Neural cell (in vitro differentiated cells): ENCODE measurements around the gene DNAJB2. TPM values are rescaled to one million over a fixed set of nuclear protein-coding genes. Genes with fewer than 3 reads are reported as not detected.

Experiments
- H2AFZ ChIP-seq: fragments of 200-600, 300-800 bp; sonication (generic), shearing (Covaris generic); 2 replicates; pipeline ENCODE4 v1.6.0; 2014; ENCODE audit warnings: low read depth, mild to moderate bottlenecking, antibody characterized with exemption, low read length, moderate library complexity
- H3F3A ChIP-seq: fragments of 200-600 bp; shearing (Covaris generic); 2 replicates; pipeline ENCODE4 v1.6.1; 2016; ENCODE audit warnings: mild to moderate bottlenecking, moderate library complexity, mixed read lengths, antibody characterized with exemption, low read length; ENCODE audit not compliant: insufficient read depth, poor library complexity, severe bottlenecking
- H3K27ac ChIP-seq: fragments of 200-600, 300-800 bp; sonication (generic), shearing (Covaris generic); 2 replicates; pipeline ENCODE4 v1.5.1; 2014; ENCODE audit warnings: mild to moderate bottlenecking, low read length, moderate library complexity
- H3K27me3 ChIP-seq: fragments of 300-800, 200-600 bp; sonication (generic), shearing (Covaris generic); 2 replicates; pipeline ENCODE4 v1.6.0; 2014; ENCODE audit warnings: mild to moderate bottlenecking, low read depth, low read length, moderate library complexity; ENCODE audit not compliant: insufficient read depth
- H3K36me3 ChIP-seq: fragments of 300-800, 200-600 bp; sonication (generic), shearing (Covaris generic); 2 replicates; pipeline ENCODE4 v1.5.1; 2014; ENCODE audit warnings: mild to moderate bottlenecking, antibody characterized with exemption, low read length, moderate library complexity; ENCODE audit not compliant: insufficient read depth
- H3K4me2 ChIP-seq: fragments of 300-800, 200-600 bp; sonication (generic), shearing (Covaris generic); 2 replicates; pipeline ENCODE4 v1.6.0; 2014; ENCODE audit warnings: mild to moderate bottlenecking, low read length
- H3K4me3 ChIP-seq: fragments of 300-800, 200-600 bp; sonication (generic), shearing (Covaris generic); 2 replicates; pipeline ENCODE4 v1.5.1; 2014; ENCODE audit warnings: mild to moderate bottlenecking, low read length, moderate library complexity
- H3K79me2 ChIP-seq: fragments of 200-600 bp; shearing (Covaris generic); replicated peaks from 2 replicates; pipeline ENCODE4 v1.6.0; 2014; ENCODE audit warnings: mild to moderate bottlenecking, low read length, moderate library complexity; ENCODE audit not compliant: insufficient read depth
- H3K9ac ChIP-seq: fragments of 300-800, 200-600 bp; sonication (generic), shearing (Covaris generic); 2 replicates; pipeline ENCODE4 v1.6.1; 2016; ENCODE audit warnings: mild to moderate bottlenecking, low read length, mixed read lengths
- H3K9me2 ChIP-seq: fragments of 200-600 bp; shearing (Covaris generic); 2 replicates; pipeline ENCODE4 v1.6.1; 2016; ENCODE audit warnings: mild to moderate bottlenecking, low read length, mixed read lengths; ENCODE audit not compliant: insufficient read depth
- H3K9me3 ChIP-seq: fragments of 200-600, 300-800 bp; sonication (generic), shearing (Covaris generic); 2 replicates; pipeline ENCODE4 v1.6.1; 2016; ENCODE audit warnings: mild to moderate bottlenecking, mixed run types, low read length, moderate library complexity, mixed read lengths
- H4K20me1 ChIP-seq: fragments of 200-600 bp; shearing (Covaris generic); 2 replicates; pipeline ENCODE4 v1.6.1; 2016; ENCODE audit warnings: mild to moderate bottlenecking, mixed run types; ENCODE audit not compliant: insufficient read depth
- EP300 ChIP-seq: fragments of 450-650 bp; conservative IDR thresholded peaks from 2 replicates; pipeline ENCODE4 v1.6.1; 2014; ENCODE audit warnings: antibody characterized with exemption, mild to moderate bottlenecking, moderate library complexity; ENCODE audit not compliant: poor library complexity, severe bottlenecking
- EZH2 ChIP-seq: fragments of 200-600, 300-800 bp; shearing (Covaris generic), sonication (generic); IDR thresholded peaks from 2 replicates; pipeline ENCODE4 v1.6.1; 2014; ENCODE audit warnings: antibody characterized with exemption, low read length, borderline replicate concordance, mild to moderate bottlenecking; ENCODE audit not compliant: insufficient read depth, poor library complexity, severe bottlenecking
- MXI1 ChIP-seq: fragments of 450-650 bp; conservative IDR thresholded peaks from 2 replicates; pipeline ENCODE4 v1.6.1; 2014; ENCODE audit warnings: antibody characterized with exemption, mild to moderate bottlenecking; ENCODE audit not compliant: poor library complexity, severe bottlenecking
- POLR2AphosphoS5 ChIP-seq: IDR thresholded peaks from 2 replicates; pipeline ENCODE4 v1.6.1; 2012
- RAD21 ChIP-seq: fragments of 450-650 bp; conservative IDR thresholded peaks from 2 replicates; pipeline ENCODE4 v1.6.1; 2014; ENCODE audit warnings: antibody characterized with exemption, mild to moderate bottlenecking, moderate library complexity
- SMC3 ChIP-seq: fragments of 450-650 bp; conservative IDR thresholded peaks from 2 replicates; pipeline ENCODE4 v1.6.1; 2014; ENCODE audit warnings: antibody characterized with exemption, mild to moderate bottlenecking, moderate library complexity; ENCODE audit not compliant: poor library complexity
- TAF1 ChIP-seq: IDR thresholded peaks from 2 replicates; pipeline ENCODE4 v1.6.1; 2012; ENCODE audit warnings: low read depth
- polyA plus RNA-seq: library from polyadenylated mRNA; depleted of rRNA; stranded (reverse); fragments of >200 nt; gene quantifications from 2 replicates; pipeline ENCODE4 v1.2.3, GENCODE V29; 2014
- TF ChIP-seq, protein P1 (sequence below): fragments of 450-650 bp; IDR thresholded peaks from 2 replicates; pipeline ENCODE4 v1.5.1; 2014; ENCODE audit warnings: antibody characterized with exemption, mild to moderate bottlenecking, moderate library complexity; ENCODE audit not compliant: poor library complexity, severe bottlenecking
- TF ChIP-seq, protein P2 (sequence below): IDR thresholded peaks from 2 replicates; pipeline ENCODE4 v1.6.1; 2012; ENCODE audit warnings: borderline replicate concordance

The DNAJB2 gene
- polyA plus RNA-seq, 1 donor from 2014 or later, result 145 TPM

DNA sequence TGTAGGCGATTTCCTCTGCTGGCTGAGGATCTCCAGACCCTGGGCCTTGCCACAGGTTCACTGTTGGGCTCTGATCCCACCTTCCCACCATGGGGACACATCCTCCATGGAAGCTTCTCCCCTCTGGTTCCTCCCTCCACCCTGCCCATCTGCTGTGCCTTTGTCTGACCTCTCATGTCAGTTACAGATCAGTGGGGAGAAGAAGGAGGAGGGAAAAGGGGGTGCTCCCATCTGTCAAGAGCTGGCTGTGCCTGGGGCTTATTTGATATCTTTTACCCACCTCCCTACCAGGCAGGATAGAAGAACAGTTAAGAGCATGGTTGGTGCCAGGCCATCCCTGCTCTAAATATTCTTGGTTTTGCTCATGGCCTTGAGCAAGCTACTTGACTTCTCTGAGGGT lies 12.3 kb upstream of the DNAJB2 start:
- no peaks in the 10 kb centered on the region for H4K20me1 ChIP-seq
- no peak overlapping the region for H3K4me2 ChIP-seq
- H3K79me2 ChIP-seq, result no peaks in the 10 kb centered on the region
- H3K9ac ChIP-seq, result no peak overlapping the region
- H3K4me3 ChIP-seq, result no peak overlapping the region
- H3K27me3 ChIP-seq, result peaks cover 8% of the 10 kb centered on the region
- no peak for TF ChIP-seq EZH2
- TF ChIP-seq POLR2AphosphoS5, result no peak
- TF ChIP-seq, protein P1, sequence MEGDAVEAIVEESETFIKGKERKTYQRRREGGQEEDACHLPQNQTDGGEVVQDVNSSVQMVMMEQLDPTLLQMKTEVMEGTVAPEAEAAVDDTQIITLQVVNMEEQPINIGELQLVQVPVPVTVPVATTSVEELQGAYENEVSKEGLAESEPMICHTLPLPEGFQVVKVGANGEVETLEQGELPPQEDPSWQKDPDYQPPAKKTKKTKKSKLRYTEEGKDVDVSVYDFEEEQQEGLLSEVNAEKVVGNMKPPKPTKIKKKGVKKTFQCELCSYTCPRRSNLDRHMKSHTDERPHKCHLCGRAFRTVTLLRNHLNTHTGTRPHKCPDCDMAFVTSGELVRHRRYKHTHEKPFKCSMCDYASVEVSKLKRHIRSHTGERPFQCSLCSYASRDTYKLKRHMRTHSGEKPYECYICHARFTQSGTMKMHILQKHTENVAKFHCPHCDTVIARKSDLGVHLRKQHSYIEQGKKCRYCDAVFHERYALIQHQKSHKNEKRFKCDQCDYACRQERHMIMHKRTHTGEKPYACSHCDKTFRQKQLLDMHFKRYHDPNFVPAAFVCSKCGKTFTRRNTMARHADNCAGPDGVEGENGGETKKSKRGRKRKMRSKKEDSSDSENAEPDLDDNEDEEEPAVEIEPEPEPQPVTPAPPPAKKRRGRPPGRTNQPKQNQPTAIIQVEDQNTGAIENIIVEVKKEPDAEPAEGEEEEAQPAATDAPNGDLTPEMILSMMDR, result no peak
- no peak for TF ChIP-seq SMC3
- TF ChIP-seq TAF1, result no peak
- no peak for TF ChIP-seq MXI1
- TF ChIP-seq RAD21, result no peak
- TF ChIP-seq, protein P2, sequence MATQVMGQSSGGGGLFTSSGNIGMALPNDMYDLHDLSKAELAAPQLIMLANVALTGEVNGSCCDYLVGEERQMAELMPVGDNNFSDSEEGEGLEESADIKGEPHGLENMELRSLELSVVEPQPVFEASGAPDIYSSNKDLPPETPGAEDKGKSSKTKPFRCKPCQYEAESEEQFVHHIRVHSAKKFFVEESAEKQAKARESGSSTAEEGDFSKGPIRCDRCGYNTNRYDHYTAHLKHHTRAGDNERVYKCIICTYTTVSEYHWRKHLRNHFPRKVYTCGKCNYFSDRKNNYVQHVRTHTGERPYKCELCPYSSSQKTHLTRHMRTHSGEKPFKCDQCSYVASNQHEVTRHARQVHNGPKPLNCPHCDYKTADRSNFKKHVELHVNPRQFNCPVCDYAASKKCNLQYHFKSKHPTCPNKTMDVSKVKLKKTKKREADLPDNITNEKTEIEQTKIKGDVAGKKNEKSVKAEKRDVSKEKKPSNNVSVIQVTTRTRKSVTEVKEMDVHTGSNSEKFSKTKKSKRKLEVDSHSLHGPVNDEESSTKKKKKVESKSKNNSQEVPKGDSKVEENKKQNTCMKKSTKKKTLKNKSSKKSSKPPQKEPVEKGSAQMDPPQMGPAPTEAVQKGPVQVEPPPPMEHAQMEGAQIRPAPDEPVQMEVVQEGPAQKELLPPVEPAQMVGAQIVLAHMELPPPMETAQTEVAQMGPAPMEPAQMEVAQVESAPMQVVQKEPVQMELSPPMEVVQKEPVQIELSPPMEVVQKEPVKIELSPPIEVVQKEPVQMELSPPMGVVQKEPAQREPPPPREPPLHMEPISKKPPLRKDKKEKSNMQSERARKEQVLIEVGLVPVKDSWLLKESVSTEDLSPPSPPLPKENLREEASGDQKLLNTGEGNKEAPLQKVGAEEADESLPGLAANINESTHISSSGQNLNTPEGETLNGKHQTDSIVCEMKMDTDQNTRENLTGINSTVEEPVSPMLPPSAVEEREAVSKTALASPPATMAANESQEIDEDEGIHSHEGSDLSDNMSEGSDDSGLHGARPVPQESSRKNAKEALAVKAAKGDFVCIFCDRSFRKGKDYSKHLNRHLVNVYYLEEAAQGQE, result no peak
- no peak for TF ChIP-seq EP300
- H3K27ac ChIP-seq, result no peak overlapping the region
- no peaks in the 10 kb centered on the region for H3K9me2 ChIP-seq
- no peaks in the 10 kb centered on the region for H3K36me3 ChIP-seq
- H3F3A ChIP-seq, result no peaks in the 10 kb centered on the region
- no peaks in the 10 kb centered on the region for H3K9me3 ChIP-seq
- no peak overlapping the region for H2AFZ ChIP-seq

DNA sequence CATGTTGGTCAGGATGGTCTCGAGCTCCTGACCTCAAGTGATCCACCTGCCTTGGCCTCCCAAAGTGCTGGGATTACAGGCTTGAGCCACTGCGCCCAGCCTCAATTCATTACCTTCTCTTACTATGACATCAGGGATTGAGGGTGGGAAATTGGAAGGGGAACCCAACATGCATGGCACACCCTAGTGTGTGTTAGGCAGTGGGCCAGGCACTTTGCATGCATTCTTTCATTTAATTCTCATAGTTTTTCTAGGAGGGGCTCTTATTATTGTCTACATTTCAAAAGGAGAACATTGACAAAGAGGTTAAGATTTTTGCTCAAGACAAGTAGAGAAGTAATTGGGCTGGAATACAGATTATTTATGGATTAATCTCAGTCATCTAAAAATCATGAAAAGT lies 10.9 kb upstream of the DNAJB2 start:
- Histone ChIP-seq H3K4me2 (no peak overlapping the region), H3K27ac (no peak overlapping the region), H3K9me2 (no peaks in the 10 kb centered on the region), H2AFZ (no peak overlapping the region), H3K9me3 (no peaks in the 10 kb centered on the region), H3K4me3 (no peak overlapping the region), H4K20me1 (no peaks in the 10 kb centered on the region), H3K27me3 (peaks cover 11% of the 10 kb centered on the region), H3K9ac (no peak overlapping the region), H3K36me3 (no peaks in the 10 kb centered on the region), H3K79me2 (no peaks in the 10 kb centered on the region), H3F3A (no peaks in the 10 kb centered on the region)
- no peak for TF ChIP-seq POLR2AphosphoS5
